RKO (cell line): Measurements from ENCODE around the gene MRTO4.
"Not testable (repeated sequence)": the region's sequence is repeated elsewhere in the genome, so short reads cannot be mapped to it uniquely, and the experiment has no call there.

ENCODE experiments used
- DNase-seq: peaks from one replicate; pipeline ENCODE4 v3.0.0-alpha.2; 2016; ENCODE audit warnings: low spot score

The MRTO4 gene

GRCh38 chr1:19270343-19270730 lies 18.7 kb downstream of the MRTO4 start:
- not testable (repeated sequence) for DNase-seq

- no peak for DNase-seq
Observed at GRCh38 chr1:19272064-19272463, 20.5 kb downstream of the MRTO4 start.

GRCh38 chr1:19273106-19273843 lies 21.7 kb downstream of the MRTO4 start:
- no peak for DNase-seq

- not testable (repeated sequence) for DNase-seq
Observed at GRCh38 chr1:19273844-19274531, 22.4 kb downstream of the MRTO4 start.

- no peak for DNase-seq
Observed at GRCh38 chr1:19274636-19275035, 23.0 kb downstream of the MRTO4 start.

GRCh38 chr1:19283891-19284290 lies 32.3 kb downstream of the MRTO4 start:
- DNase-seq: no peak

GRCh38 chr1:19284881-19285280 lies 33.3 kb downstream of the MRTO4 start:
- DNase-seq: no peak

GRCh38 chr1:19285366-19285765 lies 33.8 kb downstream of the MRTO4 start:
- DNase-seq: not testable (repeated sequence)

GRCh38 chr1:19285807-19286206 lies 34.2 kb downstream of the MRTO4 start:
- not testable (repeated sequence) for DNase-seq

- DNase-seq: no peak
Observed at GRCh38 chr1:19287436-19288185, 36.0 kb downstream of the MRTO4 start.

GRCh38 chr1:19288324-19289241 lies 37.0 kb downstream of the MRTO4 start, which contains the start of gene AKR7A3:
TSS of gene AKR7A3 (minus strand) at chr1:19288770. CDS start at chr1:19288709, 61 bp downstream.
- peak; percentile 84 for DNase-seq

GRCh38 chr1:19289244-19289643 lies 37.6 kb downstream of the MRTO4 start:
- no peak for DNase-seq

- DNase-seq: no peak
Observed at GRCh38 chr1:19294638-19295037, 43.0 kb downstream of the MRTO4 start.

GRCh38 chr1:19300211-19300610 lies 48.6 kb downstream of the MRTO4 start:
- no peak for DNase-seq

- not testable (repeated sequence) for DNase-seq
Observed at GRCh38 chr1:19304081-19304480, 52.5 kb downstream of the MRTO4 start.

- DNase-seq: no peak
Observed at GRCh38 chr1:19305880-19306279, 54.3 kb downstream of the MRTO4 start.

GRCh38 chr1:19306941-19307340 lies 55.3 kb downstream of the MRTO4 start:
- no peak for DNase-seq

- no peak for DNase-seq
Observed at GRCh38 chr1:19307794-19308508, 56.3 kb downstream of the MRTO4 start.

- DNase-seq: no peak
Observed at GRCh38 chr1:19308509-19308907, 56.9 kb downstream of the MRTO4 start.

- peak; percentile 76 for DNase-seq
Observed at GRCh38 chr1:19309123-19309813, 57.7 kb downstream of the MRTO4 start.
